ENCODE measurements around the gene ADGRL2.

Gene ADGRL2

DNA sequence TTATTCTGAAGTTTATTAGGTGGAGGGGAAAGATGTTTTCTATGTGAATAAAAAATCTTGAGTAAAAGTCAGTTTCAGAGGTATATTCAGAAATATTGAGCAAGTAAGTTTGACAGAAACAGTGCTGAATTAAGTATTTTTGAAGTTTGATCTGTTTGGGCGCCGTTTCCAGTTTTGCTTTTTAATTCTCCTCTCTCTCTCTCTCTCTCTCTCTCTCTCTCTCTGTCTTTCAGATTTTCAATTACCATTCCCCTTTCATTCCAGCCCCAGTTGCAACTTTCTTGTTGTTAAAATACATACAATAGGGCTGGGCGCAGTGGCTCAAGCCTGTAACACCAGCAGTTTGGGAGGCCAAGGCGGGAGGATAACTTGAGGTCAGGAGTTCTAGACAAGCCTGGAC lies 24.0 kb downstream of the ADGRL2 start:
- no peak overlapping the region for H3K4me3 ChIP-seq (ENCODE audit: insufficient read depth, low read depth, low read length, poor library complexity, severe bottlenecking)
- no peaks in the 10 kb centered on the region for H3K9me3 ChIP-seq (ENCODE audit: control insufficient read depth, low read length)
- H3K27ac ChIP-seq (ENCODE audit: insufficient read depth, low read length, poor library complexity, severe bottlenecking) = no peak overlapping the region
- no peaks in the 10 kb centered on the region for H3K27me3 ChIP-seq (replicated peaks; ENCODE audit: control insufficient read depth, insufficient read depth, low read length, poor library complexity, severe bottlenecking)
- H3K36me3 ChIP-seq (ENCODE audit: control insufficient read depth, insufficient read depth, low read length) = no peaks in the 10 kb centered on the region
- H3K4me1 ChIP-seq (ENCODE audit: control insufficient read depth, insufficient read depth, low read length, poor library complexity, severe bottlenecking) = no peaks in the 10 kb centered on the region
- DNase-seq = no peak

DNA sequence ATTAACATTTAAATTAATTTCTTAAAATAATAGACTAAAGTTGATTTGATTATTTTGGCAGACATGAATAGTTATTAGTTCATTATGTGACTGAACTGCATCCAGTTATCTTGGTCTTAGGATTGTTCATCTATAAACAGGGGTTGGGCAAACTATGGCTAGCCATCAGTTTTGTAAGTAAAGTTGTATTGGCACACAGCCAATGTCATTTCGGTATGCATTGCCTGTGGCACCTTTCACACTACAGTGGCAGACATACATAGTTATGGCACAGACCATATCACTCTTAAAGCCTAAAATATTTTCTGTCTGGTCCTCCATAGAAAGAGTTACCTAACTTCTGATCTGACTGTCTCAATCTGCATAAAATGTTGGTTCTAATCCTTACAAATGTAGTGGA lies 27.2 kb downstream of the ADGRL2 start:
- Histone ChIP-seq H3K27ac (ENCODE audit: insufficient read depth, low read length, poor library complexity, severe bottlenecking) (no peak overlapping the region), H3K9me3 (ENCODE audit: control insufficient read depth, low read length) (no peaks in the 10 kb centered on the region), H3K4me1 (ENCODE audit: control insufficient read depth, insufficient read depth, low read length, poor library complexity, severe bottlenecking) (no peaks in the 10 kb centered on the region), H3K36me3 (ENCODE audit: control insufficient read depth, insufficient read depth, low read length) (no peaks in the 10 kb centered on the region), H3K27me3 (replicated peaks; ENCODE audit: control insufficient read depth, insufficient read depth, low read length, poor library complexity, severe bottlenecking) (no peaks in the 10 kb centered on the region), H3K4me3 (ENCODE audit: insufficient read depth, low read depth, low read length, poor library complexity, severe bottlenecking) (no peak overlapping the region)
- no peak for DNase-seq

DNA sequence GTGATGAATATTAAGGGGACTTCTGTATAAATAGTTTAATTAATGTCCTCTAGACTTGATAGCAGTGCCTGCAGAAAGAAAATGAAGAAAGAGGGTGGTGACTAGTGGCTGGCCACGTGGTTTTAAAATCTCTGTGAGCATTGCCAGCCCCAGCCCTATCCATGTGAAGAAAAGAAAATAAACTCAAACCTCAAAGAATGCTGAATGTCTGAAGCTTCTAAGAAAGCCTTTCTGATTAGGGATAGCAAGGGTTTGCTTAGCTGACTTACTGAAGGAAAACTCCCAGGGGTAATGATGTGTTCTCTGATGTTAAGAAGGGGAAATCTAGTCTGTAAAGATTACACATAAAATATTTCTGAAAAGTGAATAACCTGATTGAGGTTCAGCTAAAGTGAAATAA lies 31.8 kb downstream of the ADGRL2 start:
- H3K9me3 ChIP-seq (ENCODE audit: control insufficient read depth, low read length) = no peaks in the 10 kb centered on the region
- H3K27me3 ChIP-seq (replicated peaks; ENCODE audit: control insufficient read depth, insufficient read depth, low read length, poor library complexity, severe bottlenecking) = no peaks in the 10 kb centered on the region
- H3K4me1 ChIP-seq (ENCODE audit: control insufficient read depth, insufficient read depth, low read length, poor library complexity, severe bottlenecking) = no peaks in the 10 kb centered on the region
- H3K4me3 ChIP-seq (ENCODE audit: insufficient read depth, low read depth, low read length, poor library complexity, severe bottlenecking) = no peak overlapping the region
- no peak for DNase-seq
- H3K36me3 ChIP-seq (ENCODE audit: control insufficient read depth, insufficient read depth, low read length) = no peaks in the 10 kb centered on the region
- no peak overlapping the region for H3K27ac ChIP-seq (ENCODE audit: insufficient read depth, low read length, poor library complexity, severe bottlenecking)

DNA sequence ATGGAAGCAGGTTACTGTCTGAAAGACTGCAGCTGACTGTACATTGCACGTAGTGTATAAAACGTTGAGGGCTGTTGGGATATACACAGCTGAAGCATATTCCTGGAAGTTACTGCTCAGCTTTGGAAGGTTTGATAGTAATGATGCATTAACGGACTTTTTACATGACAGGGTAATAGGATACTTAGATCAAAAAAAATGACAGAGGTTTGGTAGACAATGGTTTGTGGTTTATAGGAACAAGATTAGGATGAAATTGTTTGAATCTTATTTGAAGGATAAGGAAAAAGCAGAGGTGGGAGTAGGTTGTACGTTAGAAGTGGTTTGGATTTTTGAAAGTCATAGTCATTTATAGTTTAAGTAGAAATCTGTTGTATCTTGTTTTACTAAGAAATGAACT lies 33.0 kb downstream of the ADGRL2 start:
- H3K4me1 ChIP-seq (ENCODE audit: control insufficient read depth, insufficient read depth, low read length, poor library complexity, severe bottlenecking) = no peaks in the 10 kb centered on the region
- H3K9me3 ChIP-seq (ENCODE audit: control insufficient read depth, low read length) = no peaks in the 10 kb centered on the region
- no peaks in the 10 kb centered on the region for H3K36me3 ChIP-seq (ENCODE audit: control insufficient read depth, insufficient read depth, low read length)
- no peaks in the 10 kb centered on the region for H3K27me3 ChIP-seq (replicated peaks; ENCODE audit: control insufficient read depth, insufficient read depth, low read length, poor library complexity, severe bottlenecking)
- H3K27ac ChIP-seq (ENCODE audit: insufficient read depth, low read length, poor library complexity, severe bottlenecking) = no peak overlapping the region
- DNase-seq = no peak
- H3K4me3 ChIP-seq (ENCODE audit: insufficient read depth, low read depth, low read length, poor library complexity, severe bottlenecking) = no peak overlapping the region

DNA sequence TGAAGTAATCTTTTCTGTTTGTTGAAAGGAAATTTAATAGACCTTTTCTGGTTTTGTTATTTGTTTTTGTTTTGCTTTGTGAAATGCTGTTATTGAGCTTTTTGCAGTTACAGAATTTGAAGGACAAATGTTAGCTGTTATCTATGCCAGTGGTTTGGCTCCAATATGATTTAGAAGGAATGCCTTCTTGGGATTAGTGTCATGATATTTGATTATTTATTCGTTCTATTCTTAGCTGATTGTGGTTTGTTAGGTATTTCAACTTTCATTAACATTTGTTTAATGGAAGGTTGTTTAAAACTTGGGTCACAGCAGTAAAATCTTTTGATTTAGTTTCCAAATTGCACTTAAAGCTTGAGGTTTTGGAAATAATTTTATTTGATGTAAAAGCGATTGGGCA lies 33.5 kb downstream of the ADGRL2 start:
- Histone ChIP-seq H3K27me3 (replicated peaks; ENCODE audit: control insufficient read depth, insufficient read depth, low read length, poor library complexity, severe bottlenecking) (no peaks in the 10 kb centered on the region), H3K4me3 (ENCODE audit: insufficient read depth, low read depth, low read length, poor library complexity, severe bottlenecking) (no peak overlapping the region), H3K27ac (ENCODE audit: insufficient read depth, low read length, poor library complexity, severe bottlenecking) (no peak overlapping the region), H3K9me3 (ENCODE audit: control insufficient read depth, low read length) (no peaks in the 10 kb centered on the region), H3K36me3 (ENCODE audit: control insufficient read depth, insufficient read depth, low read length) (no peaks in the 10 kb centered on the region), H3K4me1 (ENCODE audit: control insufficient read depth, insufficient read depth, low read length, poor library complexity, severe bottlenecking) (no peaks in the 10 kb centered on the region)
- DNase-seq = no peak

DNA sequence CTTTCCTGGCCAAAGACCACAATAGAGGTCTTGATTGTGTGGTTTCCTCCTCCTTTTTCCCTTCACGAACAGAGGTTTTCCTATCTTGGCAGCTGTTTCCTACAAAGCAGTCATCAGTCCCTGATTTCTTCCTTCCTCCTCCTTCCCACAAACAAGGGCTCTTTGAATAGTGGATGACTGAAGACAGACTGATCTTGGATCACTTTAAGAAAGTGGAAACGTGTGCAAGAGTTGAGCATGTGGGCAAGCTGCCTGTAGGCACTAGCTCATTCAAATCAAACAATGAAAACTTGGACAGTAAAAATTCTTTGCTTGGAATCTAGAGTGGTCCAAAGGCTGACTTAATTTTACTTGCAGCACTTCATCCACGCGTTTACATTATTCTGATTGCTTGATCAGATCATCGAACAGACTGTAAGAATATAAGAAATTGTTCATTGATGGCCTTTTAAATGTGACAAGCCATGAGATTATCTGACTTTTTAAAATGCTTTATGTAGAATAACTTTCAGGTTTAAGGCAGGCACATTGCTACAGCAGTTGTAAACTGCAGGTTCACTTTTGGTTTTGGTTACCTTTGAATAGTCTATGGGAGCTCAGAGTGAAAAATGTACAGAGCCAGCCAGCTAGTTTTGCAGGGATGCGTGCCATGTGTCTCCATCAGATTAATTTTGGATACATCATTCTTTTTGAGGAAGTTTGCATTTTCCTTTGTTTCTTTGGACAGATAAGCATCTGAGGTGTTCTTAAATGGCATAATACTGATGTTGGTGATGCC lies 34.4 kb downstream of the ADGRL2 start:
- Histone ChIP-seq H3K27me3 (replicated peaks; ENCODE audit: control insufficient read depth, insufficient read depth, low read length, poor library complexity, severe bottlenecking) (no peaks in the 10 kb centered on the region), H3K4me3 (ENCODE audit: insufficient read depth, low read depth, low read length, poor library complexity, severe bottlenecking) (no peak overlapping the region), H3K27ac (ENCODE audit: insufficient read depth, low read length, poor library complexity, severe bottlenecking) (no peak overlapping the region), H3K4me1 (ENCODE audit: control insufficient read depth, insufficient read depth, low read length, poor library complexity, severe bottlenecking) (no peaks in the 10 kb centered on the region), H3K9me3 (ENCODE audit: control insufficient read depth, low read length) (no peaks in the 10 kb centered on the region), H3K36me3 (ENCODE audit: control insufficient read depth, insufficient read depth, low read length) (no peaks in the 10 kb centered on the region)
- DNase-seq = no peak

DNA sequence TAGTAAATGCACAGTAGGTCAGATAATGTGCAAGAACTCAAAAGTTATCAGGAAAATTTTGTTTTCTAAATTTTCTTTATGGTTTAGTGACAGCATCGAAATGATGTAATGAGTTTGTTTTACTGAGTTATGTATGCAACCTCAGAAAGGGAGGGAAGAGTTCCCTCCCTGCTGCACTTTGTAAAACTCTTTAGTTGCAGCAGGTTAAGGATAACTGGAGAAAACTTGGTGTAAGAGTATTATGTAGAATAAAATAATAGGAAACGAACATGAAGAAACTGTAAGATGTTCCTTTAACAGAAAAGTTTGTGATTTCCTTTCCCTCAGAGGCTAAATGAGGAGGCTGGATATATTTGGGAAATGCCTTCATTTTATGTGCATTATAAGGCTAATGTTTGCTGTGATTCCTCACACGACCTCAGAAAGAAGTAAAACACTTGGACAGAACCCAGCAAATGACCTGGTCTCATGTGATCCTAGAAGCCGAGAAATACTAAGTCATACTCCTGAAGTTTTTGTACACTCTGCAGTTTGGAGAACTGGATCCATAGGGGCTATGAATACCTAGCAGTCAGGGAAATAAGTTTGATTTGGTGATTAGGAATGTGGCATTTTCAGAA lies 35.4 kb downstream of the ADGRL2 start:
- Histone ChIP-seq H3K27ac (ENCODE audit: insufficient read depth, low read length, poor library complexity, severe bottlenecking) (no peak overlapping the region), H3K36me3 (ENCODE audit: control insufficient read depth, insufficient read depth, low read length) (no peaks in the 10 kb centered on the region), H3K9me3 (ENCODE audit: control insufficient read depth, low read length) (no peaks in the 10 kb centered on the region), H3K4me1 (ENCODE audit: control insufficient read depth, insufficient read depth, low read length, poor library complexity, severe bottlenecking) (no peaks in the 10 kb centered on the region), H3K4me3 (ENCODE audit: insufficient read depth, low read depth, low read length, poor library complexity, severe bottlenecking) (no peak overlapping the region), H3K27me3 (replicated peaks; ENCODE audit: control insufficient read depth, insufficient read depth, low read length, poor library complexity, severe bottlenecking) (no peaks in the 10 kb centered on the region)
- no peak for DNase-seq

DNA sequence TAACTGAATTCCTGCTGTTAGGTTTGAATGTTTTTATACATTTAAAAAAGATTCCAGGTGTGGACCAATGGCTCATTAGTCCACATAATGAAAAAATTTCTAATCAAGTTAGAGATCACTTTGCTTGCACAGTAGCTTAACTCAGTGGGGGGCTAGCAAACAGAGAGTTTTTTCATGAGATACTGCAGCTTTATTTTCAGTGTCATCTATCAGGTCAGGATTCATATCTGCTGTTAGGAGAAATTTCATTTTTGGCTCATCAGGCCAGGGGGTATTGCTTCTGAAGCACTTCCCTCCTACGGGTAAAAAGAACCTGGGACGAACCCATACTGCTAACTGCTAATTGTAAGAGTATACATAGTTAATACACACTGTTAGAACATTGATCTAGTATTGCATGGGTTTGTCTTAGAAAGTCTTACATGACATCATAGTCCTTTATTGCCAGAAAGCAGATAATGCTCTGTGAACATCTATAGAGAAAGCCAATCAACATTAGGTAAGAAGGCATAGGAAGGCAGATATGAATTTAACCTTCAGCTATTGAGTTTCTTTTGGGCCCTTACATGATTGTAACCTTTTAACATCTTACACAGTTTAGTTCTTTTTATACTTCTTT lies 38.0 kb downstream of the ADGRL2 start:
- Histone ChIP-seq H3K27ac (ENCODE audit: insufficient read depth, low read length, poor library complexity, severe bottlenecking) (no peak overlapping the region), H3K27me3 (replicated peaks; ENCODE audit: control insufficient read depth, insufficient read depth, low read length, poor library complexity, severe bottlenecking) (no peaks in the 10 kb centered on the region), H3K36me3 (ENCODE audit: control insufficient read depth, insufficient read depth, low read length) (no peaks in the 10 kb centered on the region), H3K4me3 (ENCODE audit: insufficient read depth, low read depth, low read length, poor library complexity, severe bottlenecking) (no peak overlapping the region), H3K4me1 (ENCODE audit: control insufficient read depth, insufficient read depth, low read length, poor library complexity, severe bottlenecking) (no peaks in the 10 kb centered on the region), H3K9me3 (ENCODE audit: control insufficient read depth, low read length) (no peaks in the 10 kb centered on the region)
- DNase-seq = no peak

DNA sequence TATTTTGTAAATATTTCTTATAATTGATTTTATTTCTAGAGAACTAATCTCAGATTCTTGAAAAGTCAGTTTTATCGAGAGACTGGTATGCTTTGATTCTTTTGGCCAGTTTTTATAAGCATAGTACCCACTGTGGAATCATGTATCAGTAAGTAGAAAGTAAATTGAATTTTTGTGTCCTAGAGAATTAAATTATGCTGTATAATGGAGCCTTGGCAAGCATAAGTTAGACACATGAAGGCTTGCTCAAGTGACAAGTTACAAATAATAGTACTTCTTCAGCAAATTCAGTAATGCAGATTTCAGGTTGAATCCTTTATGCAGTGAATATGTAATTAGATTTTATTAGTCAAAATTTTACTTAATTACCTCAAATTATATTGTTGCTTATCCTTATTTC lies 40.1 kb downstream of the ADGRL2 start:
- no peak overlapping the region for H3K27ac ChIP-seq (ENCODE audit: insufficient read depth, low read length, poor library complexity, severe bottlenecking)
- H3K36me3 ChIP-seq (ENCODE audit: control insufficient read depth, insufficient read depth, low read length) = no peaks in the 10 kb centered on the region
- H3K27me3 ChIP-seq (replicated peaks; ENCODE audit: control insufficient read depth, insufficient read depth, low read length, poor library complexity, severe bottlenecking) = no peaks in the 10 kb centered on the region
- no peak overlapping the region for H3K4me3 ChIP-seq (ENCODE audit: insufficient read depth, low read depth, low read length, poor library complexity, severe bottlenecking)
- H3K9me3 ChIP-seq (ENCODE audit: control insufficient read depth, low read length) = no peaks in the 10 kb centered on the region
- DNase-seq = no peak
- no peaks in the 10 kb centered on the region for H3K4me1 ChIP-seq (ENCODE audit: control insufficient read depth, insufficient read depth, low read length, poor library complexity, severe bottlenecking)

DNA sequence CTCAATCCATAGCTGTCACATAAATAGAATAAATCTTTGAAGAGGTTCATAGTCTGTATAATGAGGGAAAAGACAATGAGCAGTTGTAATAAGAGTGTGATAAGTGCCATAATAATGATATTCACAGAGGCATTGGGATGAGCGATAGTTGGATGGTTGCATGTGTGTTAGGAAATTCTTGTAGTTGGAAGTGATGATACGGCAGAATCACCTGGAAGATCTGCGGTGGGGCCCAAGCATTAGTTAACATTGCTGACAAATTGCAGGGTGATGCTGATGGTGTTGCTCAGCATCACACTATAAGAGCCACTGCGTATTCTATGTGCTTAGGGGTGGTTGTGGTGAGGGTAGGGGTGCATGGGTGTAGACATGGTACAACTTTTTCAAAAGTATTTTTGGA lies 41.1 kb downstream of the ADGRL2 start:
- no peak overlapping the region for H3K27ac ChIP-seq (ENCODE audit: insufficient read depth, low read length, poor library complexity, severe bottlenecking)
- H3K4me3 ChIP-seq (ENCODE audit: insufficient read depth, low read depth, low read length, poor library complexity, severe bottlenecking) = no peak overlapping the region
- no peaks in the 10 kb centered on the region for H3K4me1 ChIP-seq (ENCODE audit: control insufficient read depth, insufficient read depth, low read length, poor library complexity, severe bottlenecking)
- DNase-seq = no peak
- H3K9me3 ChIP-seq (ENCODE audit: control insufficient read depth, low read length) = no peaks in the 10 kb centered on the region
- H3K27me3 ChIP-seq (replicated peaks; ENCODE audit: control insufficient read depth, insufficient read depth, low read length, poor library complexity, severe bottlenecking) = no peaks in the 10 kb centered on the region
- H3K36me3 ChIP-seq (ENCODE audit: control insufficient read depth, insufficient read depth, low read length) = no peaks in the 10 kb centered on the region
